HCT116 (cell line): Measurements from ENCODE around the gene ANKRD29. TPM values are rescaled to one million over a fixed set of nuclear protein-coding genes. Genes with fewer than 3 reads are reported as not detected.

Experiments used
- ATAC-seq: fragments of 200-7000 bp; cut with Tn5 transposase; 2 replicates; pipeline ENCODE4 v1.9.1; 2020; ENCODE audit warnings: mild to moderate bottlenecking, moderate library complexity
- BruUV-seq: library from RNA; stranded (reverse); fragments of 400-500 nt; replicated peaks from 2 replicates; lab custom pipeline; 2021; lab: Mats Ljungman, UMichigan
- CTCF ChIA-PET: fragments of 300-600 bp; sonication (Branson Sonifier 250); formaldehyde crosslinking; loops from one replicate; lab custom pipeline; 2021; ENCODE audit warnings: antibody characterized with exemption; lab: Charles Lee
- POLR2A ChIA-PET: fragments of 300-600, 350-600 bp; sonication (Branson Sonifier 250); formaldehyde crosslinking; loops from one replicate; lab custom pipeline; 2021; ENCODE audit warnings: antibody characterized with exemption; lab: Charles Lee
- RAD21 ChIA-PET, 2 experiments: fragments of 300-600 bp; sonication (Branson Sonifier 250); formaldehyde crosslinking; loops; one replicate each; lab custom pipeline; 2023; ENCODE audit warnings: low total read pairs in 2 of 2; ENCODE audit not compliant: uncharacterized antibody in 2 of 2, unreplicated experiment in 2 of 2, low non-redundant PET in 1 of 2; lab: Charles Lee
- DNase-seq: peaks from one replicate; pipeline ENCODE4 v3.0.0-alpha.2; 2010; ENCODE audit warnings: low read depth, low spot score
- H2AFZ ChIP-seq: fragments of 200-600 bp; shearing (Covaris generic), sonication (generic); 2 replicates; pipeline ENCODE4 v1.6.1; 2017; ENCODE audit warnings: low read depth, mixed run types, mixed read lengths, antibody characterized with exemption, low read length; ENCODE audit not compliant: poor library complexity, severe bottlenecking
- H3K27ac ChIP-seq: 2 replicates; pipeline ENCODE4 v1.5.1; 2012; ENCODE audit warnings: low read depth, low read length
- H3K27me3 ChIP-seq: fragments of 200-600 bp; sonication (generic); 2 replicates; pipeline ENCODE4 v1.6.1; 2016; ENCODE audit warnings: mixed run types, low read length, mixed read lengths; ENCODE audit not compliant: insufficient read depth
- H3K36me3 ChIP-seq, 2 experiments: fragments of 200-500 bp in 1 of 2; fragments of 200-600 bp in 1 of 2; sonication (Bioruptor generic) in 1 of 2; sonication (generic) in 1 of 2; 2 replicates each; pipeline versions ENCODE4 v1.5.1 to v1.6.1; 2014 to 2016; ENCODE audit warnings: low read length in 2 of 2, inconsistent platforms in 1 of 2, mixed read lengths in 1 of 2, mixed run types in 1 of 2; ENCODE audit not compliant: insufficient read depth in 2 of 2, control insufficient read depth in 1 of 2
- H3K4me1 ChIP-seq, 2 experiments: fragments of 200-600 bp in 1 of 2; sonication (generic) in 1 of 2; 2 replicates each; pipeline versions ENCODE4 v1.5.1 to v1.6.1; 2012 to 2017; ENCODE audit warnings: low read length in 2 of 2, inconsistent platforms in 1 of 2, mild to moderate bottlenecking in 1 of 2, mixed read lengths in 1 of 2, mixed run types in 1 of 2, moderate library complexity in 1 of 2; ENCODE audit not compliant: insufficient read depth in 2 of 2, control insufficient read depth in 1 of 2
- H3K4me2 ChIP-seq: fragments of 200-600 bp; sonication (generic); 2 replicates; pipeline ENCODE4 v1.6.1; 2017; ENCODE audit warnings: mixed run types, low read length, mixed read lengths
- H3K4me3 ChIP-seq, 2 experiments: fragments of 200-600 bp in 1 of 2; sonication (generic) in 1 of 2; replicated peaks in 1 of 2; 2 replicates each; pipeline ENCODE4 v1.5.1; 2011 to 2016; ENCODE audit warnings: low read length in 2 of 2, control low read depth in 1 of 2, low read depth in 1 of 2, mild to moderate bottlenecking in 1 of 2, mixed read lengths in 1 of 2, mixed run types in 1 of 2
- H3K79me2 ChIP-seq: fragments of 200-600 bp; sonication (generic); 2 replicates; pipeline ENCODE4 v1.6.1; 2017; ENCODE audit warnings: mild to moderate bottlenecking, mixed run types, low read length, moderate library complexity, mixed read lengths; ENCODE audit not compliant: insufficient read depth
- H3K9ac ChIP-seq: fragments of 200-600 bp; sonication (generic); 2 replicates; pipeline ENCODE4 v1.6.1; 2016; ENCODE audit warnings: low read length, mixed read lengths
- H3K9me2 ChIP-seq: fragments of 200-600 bp; sonication (generic), shearing (Covaris generic); 2 replicates; pipeline ENCODE4 v1.6.1; 2017; ENCODE audit warnings: mixed run types, mild to moderate bottlenecking, moderate library complexity; ENCODE audit not compliant: insufficient read depth
- H3K9me3 ChIP-seq, 2 experiments: fragments of 200-500 bp in 1 of 2; fragments of 200-600 bp in 1 of 2; sonication (Bioruptor generic) in 1 of 2; sonication (generic) in 1 of 2; 2 replicates each; pipeline ENCODE4 v1.6.1; 2014 to 2017; ENCODE audit warnings: low read length in 2 of 2, mixed read lengths in 2 of 2, inconsistent platforms in 1 of 2, low read depth in 1 of 2, mild to moderate bottlenecking in 1 of 2, mixed run types in 1 of 2, moderate library complexity in 1 of 2; ENCODE audit not compliant: control insufficient read depth in 1 of 2, insufficient read depth in 1 of 2
- H4K20me1 ChIP-seq: fragments of 200-600 bp; sonication (generic), shearing (Covaris generic); 2 replicates; pipeline ENCODE4 v1.6.1; 2017; ENCODE audit warnings: mixed run types, mild to moderate bottlenecking, moderate library complexity; ENCODE audit not compliant: insufficient read depth
- CBX3 ChIP-seq: IDR thresholded peaks from 2 replicates; pipeline ENCODE4 v1.6.1; 2012; ENCODE audit warnings: low read depth
- CEBPB ChIP-seq: IDR thresholded peaks from 2 replicates; pipeline ENCODE4 v1.6.1; 2012; ENCODE audit warnings: low read depth
- EZH2phosphoT487 ChIP-seq: fragments of 200-600 bp; IDR thresholded peaks from 2 replicates; pipeline ENCODE4 v1.6.1; 2018; ENCODE audit warnings: antibody characterized with exemption, borderline replicate concordance
- FOSL1 ChIP-seq: IDR thresholded peaks from 2 replicates; pipeline ENCODE4 v1.6.1; 2012; ENCODE audit warnings: low read depth
- POLR2AphosphoS5 ChIP-seq: IDR thresholded peaks from 2 replicates; pipeline ENCODE4 v1.6.1; 2011; ENCODE audit warnings: mild to moderate bottlenecking, low read depth, low read length, moderate library complexity
- RAD21 ChIP-seq: IDR thresholded peaks from 2 replicates; pipeline ENCODE4 v1.6.1; 2012; ENCODE audit warnings: low read depth, mild to moderate bottlenecking
- SIN3A ChIP-seq: IDR thresholded peaks from 2 replicates; pipeline ENCODE4 v1.6.1; 2012; ENCODE audit warnings: low read depth
- SRF ChIP-seq: IDR thresholded peaks from 2 replicates; pipeline ENCODE4 v1.6.1; 2012; ENCODE audit warnings: low read depth
- TCF7L2 ChIP-seq: IDR thresholded peaks from 2 replicates; pipeline ENCODE4 v1.7.0; 2011; ENCODE audit warnings: borderline replicate concordance, inconsistent platforms; ENCODE audit not compliant: insufficient read depth, insufficient read length; ENCODE audit errors: extremely low read depth
- YY1 ChIP-seq: IDR thresholded peaks from 2 replicates; pipeline ENCODE4 v1.6.1; 2011; ENCODE audit warnings: low read length, low read depth, moderate library complexity, mild to moderate bottlenecking; ENCODE audit not compliant: insufficient replicate concordance; ENCODE audit errors: extremely low read depth
- ZNF274 ChIP-seq: fragments of 200-500 bp; sonication (Bioruptor generic); IDR thresholded peaks from 2 replicates; pipeline ENCODE4 v1.6.1; 2014; ENCODE audit warnings: mild to moderate bottlenecking, low read depth, low read length, inconsistent platforms
- intact Hi-C: fragments of 100-400 bp; cut with micrococcal nuclease; formaldehyde crosslinking; loops from 2 replicates; pipeline ENCODE4 v1.10.0; 2022
- total RNA-seq: library from RNA; stranded (reverse); gene quantifications from one replicate; pipeline ENCODE4 v1.2.1, GENCODE V29; 2021; ENCODE audit not compliant: unreplicated experiment
- TF ChIP-seq, protein P1 (sequence below): IDR thresholded peaks from 2 replicates; pipeline ENCODE4 v1.6.1; 2012
- TF ChIP-seq, protein P2 (sequence below): IDR thresholded peaks from 2 replicates; pipeline ENCODE4 v1.6.1; 2012

The ANKRD29 gene
- total RNA-seq, 1 experiment from 2014 or later: 8.8 TPM

DNA sequence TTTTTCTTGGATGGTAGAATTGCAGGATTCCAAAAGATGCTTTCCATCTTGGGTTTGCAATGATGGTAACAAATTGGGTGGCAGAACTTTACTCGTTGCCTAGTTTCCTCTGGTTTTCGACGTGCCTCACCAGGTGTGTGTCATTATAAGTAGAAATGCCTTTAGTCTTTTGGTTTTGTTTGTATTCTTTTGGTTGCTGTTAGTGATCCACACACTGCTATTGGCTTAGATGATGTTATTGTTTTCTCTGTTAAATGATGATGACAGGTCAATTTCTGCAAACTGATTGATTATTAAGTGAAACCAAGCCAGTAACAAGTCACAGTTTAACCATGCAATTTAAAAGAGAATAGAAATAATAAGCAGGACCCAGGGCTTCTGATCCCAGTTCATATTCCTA lies 20.4 kb upstream of the ANKRD29 start:
- no peak for ATAC-seq
- no peak overlapping the region for H3K4me3 ChIP-seq
- H3K27me3 ChIP-seq: no peaks in the 10 kb centered on the region
- intact Hi-C loops: no loop called here
- no peak overlapping the region for H3K9ac ChIP-seq
- BruUV-seq: no TSS peak
- no peak overlapping the region for H3K4me2 ChIP-seq
- H3K4me1 ChIP-seq: peaks cover 0 to 3% of the 10 kb centered on the region in 2 experiments; a peak in 3 of 4 replicates
- no peaks in the 10 kb centered on the region for H4K20me1 ChIP-seq
- H3K9me2 ChIP-seq: no peaks in the 10 kb centered on the region
- POLR2A ChIA-PET: no interaction called here
- TF ChIP-seq, protein P1, sequence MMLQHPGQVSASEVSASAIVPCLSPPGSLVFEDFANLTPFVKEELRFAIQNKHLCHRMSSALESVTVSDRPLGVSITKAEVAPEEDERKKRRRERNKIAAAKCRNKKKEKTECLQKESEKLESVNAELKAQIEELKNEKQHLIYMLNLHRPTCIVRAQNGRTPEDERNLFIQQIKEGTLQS: no peak
- TF ChIP-seq SIN3A: no peak
- TF ChIP-seq SRF: no peak
- TF ChIP-seq, all 23 proteins: peak for 0
- H3K9me3 ChIP-seq: no peaks in the 10 kb centered on the region
- no peak for DNase-seq
- H3K79me2 ChIP-seq: no peaks in the 10 kb centered on the region
- H3K27ac ChIP-seq: no peak overlapping the region
- ChIA-PET CTCF (no interaction called here), RAD21 (no interaction called here)
- H3K36me3 ChIP-seq: no peaks in the 10 kb centered on the region
- no peak overlapping the region for H2AFZ ChIP-seq

DNA sequence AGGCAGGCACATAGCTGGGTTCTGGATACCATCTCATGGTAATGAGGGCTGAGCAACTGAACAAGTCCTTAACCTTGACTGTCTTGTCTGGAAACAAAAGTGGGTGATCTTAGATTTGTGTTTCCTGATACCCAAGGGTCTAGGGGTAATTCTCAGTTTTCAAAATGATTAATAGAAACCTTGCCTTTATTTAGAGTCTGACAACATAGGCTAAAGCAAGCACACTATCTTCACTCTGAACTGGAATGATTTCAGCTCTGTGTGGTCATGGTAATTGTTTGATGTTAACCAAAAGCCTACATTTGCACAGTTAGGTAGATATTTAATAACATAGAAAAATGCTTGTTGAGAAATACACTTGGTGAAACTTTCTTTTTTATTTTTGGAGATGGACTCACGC lies 19.8 kb upstream of the ANKRD29 start:
- ATAC-seq (no peak), DNase-seq (no peak)
- Histone ChIP-seq H3K9me3 (no peaks in the 10 kb centered on the region), H3K9me2 (no peaks in the 10 kb centered on the region), H4K20me1 (no peaks in the 10 kb centered on the region), H3K4me2 (no peak overlapping the region), H3K4me3 (no peak overlapping the region), H3K36me3 (no peaks in the 10 kb centered on the region), H3K9ac (no peak overlapping the region), H3K4me1 (peaks cover 0 to under 1% of the 10 kb centered on the region in 2 experiments; a peak in 1 of 4 replicates), H3K27me3 (no peaks in the 10 kb centered on the region), H3K27ac (no peak overlapping the region), H2AFZ (no peak overlapping the region), H3K79me2 (no peaks in the 10 kb centered on the region)
- ChIA-PET POLR2A (no interaction called here), CTCF (interaction anchor here (0.5 kb wide), 1 partner anchor 28 kb away, joined by 3 read pairs; no protein-coding TSS in a partner anchor), RAD21 (no interaction called here)
- intact Hi-C loops: no loop called here
- TF ChIP-seq SIN3A (no peak), ZNF274 (no peak), CEBPB (no peak), RAD21 (no peak), CBX3 (no peak), YY1 (no peak), FOSL1 (no peak), EZH2phosphoT487 (no peak), TCF7L2 (no peak), POLR2AphosphoS5 (no peak)
- TF ChIP-seq, protein P1: no peak
- TF ChIP-seq, protein P2, sequence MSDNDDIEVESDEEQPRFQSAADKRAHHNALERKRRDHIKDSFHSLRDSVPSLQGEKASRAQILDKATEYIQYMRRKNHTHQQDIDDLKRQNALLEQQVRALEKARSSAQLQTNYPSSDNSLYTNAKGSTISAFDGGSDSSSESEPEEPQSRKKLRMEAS: no peak
- BruUV-seq: no TSS peak
